ENCODE measurements around the gene MKX.

The MKX gene

GRCh38 chr10:27743012-27743876 lies 2.4 kb downstream of the MKX start:
- Histone ChIP-seq H3K4me3 (peak overlapping the region; percentile 40 to 54 (median 47)), H3K27ac (peak overlapping the region in 14 of 21 experiments; percentile 16 to 82 (median 50))

- peak overlapping the region; percentile 40 to 54 (median 47) for H3K4me3 ChIP-seq
- peak overlapping the region in 16 of 21 experiments; percentile 11 to 82 (median 44) for H3K27ac ChIP-seq
These were observed 3.2 kb downstream of the MKX start for GRCh38 chr10:27742195-27743011.

GRCh38 chr10:27741173-27742091 lies 4.2 kb downstream of the MKX start:
- Histone ChIP-seq H3K4me3 (peak overlapping the region in 2 of 7 experiments; percentile 52 to 54), H3K27ac (peak overlapping the region in 2 of 21 experiments; percentile 7 to 65)

GRCh38 chr10:27736396-27736795 lies 9.2 kb downstream of the MKX start:
- no peak overlapping the region for H3K27ac ChIP-seq
- no peak overlapping the region for H3K4me3 ChIP-seq

- no peak overlapping the region for H3K4me3 ChIP-seq
These were observed 15.6 kb downstream of the MKX start for GRCh38 chr10:27730041-27730440.

GRCh38 chr10:27728338-27728737 lies 17.3 kb downstream of the MKX start:
- Histone ChIP-seq H3K4me3 (no peak overlapping the region), H3K27ac (peak overlapping the region in 2 of 21 experiments; percentile 46 to 57)

More at GRCh38 chr10:27730041-27730440, 15.6 kb downstream of the MKX start:
- no peak overlapping the region for H3K27ac ChIP-seq

- peak overlapping the region in 2 of 21 experiments; percentile 15 for H3K27ac ChIP-seq
- H3K4me3 ChIP-seq: no peak overlapping the region
These were observed 21.3 kb downstream of the MKX start for GRCh38 chr10:27724287-27724686.

- Histone ChIP-seq H3K27ac (no peak overlapping the region), H3K4me3 (no peak overlapping the region)
These were observed 22.2 kb downstream of the MKX start for GRCh38 chr10:27723436-27723835.

- Histone ChIP-seq H3K27ac (no peak overlapping the region), H3K4me3 (no peak overlapping the region)
These were observed 25.1 kb downstream of the MKX start for GRCh38 chr10:27720529-27720928.

- no peak overlapping the region for H3K4me3 ChIP-seq
- no peak overlapping the region for H3K27ac ChIP-seq
These were observed 26.6 kb downstream of the MKX start for GRCh38 chr10:27719052-27719451.

- no peak overlapping the region for H3K4me3 ChIP-seq
- peak overlapping the region in 1 of 21 experiments; percentile 11 for H3K27ac ChIP-seq
These were observed 27.8 kb downstream of the MKX start for GRCh38 chr10:27717861-27718260.

- H3K27ac ChIP-seq: peak overlapping the region in 1 of 21 experiments; percentile 11
- no peak overlapping the region for H3K4me3 ChIP-seq
These were observed 28.4 kb downstream of the MKX start for GRCh38 chr10:27717224-27717623.

- Histone ChIP-seq H3K27ac (no peak overlapping the region), H3K4me3 (no peak overlapping the region)
These were observed 29.1 kb downstream of the MKX start for GRCh38 chr10:27716521-27716920.

GRCh38 chr10:27715505-27715904 lies 30.1 kb downstream of the MKX start:
- Histone ChIP-seq H3K27ac (peak overlapping the region in 1 of 21 experiments; percentile 9), H3K4me3 (no peak overlapping the region)

GRCh38 chr10:27714349-27714748 lies 31.3 kb downstream of the MKX start:
- Histone ChIP-seq H3K27ac (no peak overlapping the region), H3K4me3 (no peak overlapping the region)

- Histone ChIP-seq H3K4me3 (no peak overlapping the region), H3K27ac (no peak overlapping the region)
These were observed 31.7 kb downstream of the MKX start for GRCh38 chr10:27713941-27714340.

- no peak overlapping the region for H3K27ac ChIP-seq
These were observed 35.6 kb downstream of the MKX start for GRCh38 chr10:27710014-27710413.

GRCh38 chr10:27709304-27709703 lies 36.3 kb downstream of the MKX start:
- Histone ChIP-seq H3K4me3 (no peak overlapping the region), H3K27ac (no peak overlapping the region)

More at GRCh38 chr10:27710014-27710413, 35.6 kb downstream of the MKX start:
- no peak overlapping the region for H3K4me3 ChIP-seq

- Histone ChIP-seq H3K27ac (no peak overlapping the region), H3K4me3 (no peak overlapping the region)
These were observed 43.6 kb downstream of the MKX start for GRCh38 chr10:27701938-27702537.
